GM10266 (cell line): Measurements from ENCODE around the gene LRRC7.

ENCODE experiments used
- DNase-seq: peaks from one replicate; pipeline ENCODE4 v3.0.0; 2012; ENCODE audit errors: extremely low spot score
- CTCF ChIP-seq: IDR thresholded peaks from 2 replicates; pipeline ENCODE4 v1.5.1; 2012; ENCODE audit warnings: mild to moderate bottlenecking, low read depth; ENCODE audit not compliant: control insufficient read depth, insufficient read depth; ENCODE audit errors: missing control alignments

Gene LRRC7

GRCh38 chr1:69528376-69528775 is 39.3 kb upstream of the LRRC7 start:
- no peak for TF ChIP-seq CTCF
- DNase-seq: no peak

GRCh38 chr1:69533343-69533742 is 34.4 kb upstream of the LRRC7 start:
- no peak for DNase-seq
- no peak for TF ChIP-seq CTCF

GRCh38 chr1:69534829-69535228 is 32.9 kb upstream of the LRRC7 start:
- DNase-seq: no peak
- no peak for TF ChIP-seq CTCF

- DNase-seq: no peak
- no peak for TF ChIP-seq CTCF
Observed at GRCh38 chr1:69535490-69535889, 32.2 kb upstream of the LRRC7 start.

- no peak for DNase-seq
- no peak for TF ChIP-seq CTCF
Observed at GRCh38 chr1:69540052-69540451, 27.7 kb upstream of the LRRC7 start.

- no peak for TF ChIP-seq CTCF
- DNase-seq: no peak
Observed at GRCh38 chr1:69551476-69552324, 16.0 kb upstream of the LRRC7 start.

GRCh38 chr1:69553726-69554125 is 14.0 kb upstream of the LRRC7 start:
- TF ChIP-seq CTCF: no peak
- DNase-seq: no peak
